GM12878 (cell line): Measurements from ENCODE around the gene COL5A3. TPM values are rescaled to one million over a fixed set of nuclear protein-coding genes. Genes with fewer than 3 reads are reported as not detected.

Source experiments
- ATAC-seq: fragments of 200-7000 bp; cut with Tn5 transposase; 3 replicates; pipeline ENCODE4 v1.9.1; 2020; ENCODE audit warnings: mild to moderate bottlenecking, moderate library complexity
- BruUV-seq: library from RNA; stranded (reverse); fragments of 400-500 nt; replicated peaks from 2 replicates; lab custom pipeline; 2021; lab: Mats Ljungman, UMichigan
- CTCF ChIA-PET: fragments of 300-600 bp; sonication (Branson Sonifier 250); formaldehyde crosslinking; extraction: SDS; loops from one replicate; lab custom pipeline; 2021; ENCODE audit warnings: inconsistent platforms; lab: Yijun Ruan, JAX
- POLR2A ChIA-PET: fragments of 350-600 bp; formaldehyde crosslinking; extraction: SDS; loops from one replicate; lab custom pipeline; 2021; ENCODE audit warnings: inconsistent platforms; lab: Charles Lee
- RAD21 ChIA-PET: fragments of 300-600 bp; sonication (Branson Sonifier 250); formaldehyde crosslinking; loops from one replicate; lab custom pipeline; 2023; ENCODE audit warnings: antibody characterized with exemption; ENCODE audit not compliant: unreplicated experiment; lab: Charles Lee
- SMC1A ChIA-PET: fragments of 300-600 bp; sonication (Branson Sonifier 250); formaldehyde crosslinking; loops from one replicate; lab custom pipeline; 2023; ENCODE audit not compliant: unreplicated experiment, uncharacterized antibody; lab: Charles Lee
- DNase-seq: peaks from one replicate; pipeline ENCODE4 v3.0.0-alpha.2; 2011; ENCODE audit warnings: low read depth, low spot score
- FAIRE-seq: peaks from 3 replicates; lab custom pipeline; 2011; peaks lifted over from hg19 to GRCh38; lab: Jason Lieb, UNC
- H2AFZ ChIP-seq: 2 replicates; pipeline ENCODE4 v1.6.0; 2011; ENCODE audit warnings: low read depth, low read length, control low read depth; ENCODE audit not compliant: control insufficient read depth
- H3K27ac ChIP-seq: 2 replicates; pipeline ENCODE4 v1.5.1; 2011; ENCODE audit warnings: control low read depth; ENCODE audit not compliant: control insufficient read depth, insufficient read depth
- H3K27me3 ChIP-seq, 2 experiments: replicated peaks in 1 of 2; 2 replicates each; pipeline versions ENCODE4 v1.6.0 to v1.6.1; 2011; ENCODE audit warnings: low read length in 1 of 2; ENCODE audit not compliant: control insufficient read depth in 2 of 2, insufficient read depth in 2 of 2
- H3K36me3 ChIP-seq, 2 experiments: 2 replicates each; pipeline ENCODE4 v1.5.1; 2011; ENCODE audit warnings: low read length in 1 of 2; ENCODE audit not compliant: control insufficient read depth in 2 of 2, insufficient read depth in 2 of 2
- H3K4me1 ChIP-seq: 2 replicates; pipeline ENCODE4 v1.6.1; 2011; ENCODE audit warnings: mild to moderate bottlenecking, low read length, moderate library complexity, mixed read lengths; ENCODE audit not compliant: control insufficient read depth, insufficient read depth
- H3K4me2 ChIP-seq: 2 replicates; pipeline ENCODE4 v1.6.0; 2011; ENCODE audit warnings: control low read depth; ENCODE audit not compliant: control insufficient read depth, insufficient read depth
- H3K4me3 ChIP-seq: fragments of 200-600 bp; sonication (generic); 2 replicates; pipeline ENCODE4 v1.5.1; 2016
- H3K79me2 ChIP-seq: 2 replicates; pipeline ENCODE4 v1.6.0; 2011; ENCODE audit warnings: low read length; ENCODE audit not compliant: control insufficient read depth, insufficient read depth
- H3K9ac ChIP-seq: 2 replicates; pipeline ENCODE4 v1.8.0; 2011; ENCODE audit warnings: low read length, control low read depth, mixed read lengths; ENCODE audit not compliant: control insufficient read depth, insufficient read depth
- H3K9me3 ChIP-seq: replicated peaks from 3 replicates; pipeline ENCODE4 v1.5.1; 2011; ENCODE audit warnings: mild to moderate bottlenecking, low read length; ENCODE audit not compliant: control insufficient read depth, insufficient read depth
- H4K20me1 ChIP-seq: 2 replicates; pipeline ENCODE4 v1.6.0; 2011; ENCODE audit not compliant: control insufficient read depth, insufficient read depth
- DPF2 ChIP-seq: fragments of 450-650 bp; IDR thresholded peaks from 2 replicates; pipeline ENCODE4 v1.6.1; 2017; ENCODE audit warnings: mild to moderate bottlenecking
- IKZF2 ChIP-seq, 2 experiments: fragments of 450-650 bp; IDR thresholded peaks; 2 replicates each; pipeline ENCODE4 v1.6.1; 2017; ENCODE audit warnings: mild to moderate bottlenecking in 2 of 2, moderate library complexity in 2 of 2
- PAX8 ChIP-seq: fragments of 450-650 bp; IDR thresholded peaks from 2 replicates; pipeline ENCODE4 v1.6.1; 2017; ENCODE audit warnings: mild to moderate bottlenecking, moderate library complexity
- SMAD5 ChIP-seq: IDR thresholded peaks from 2 replicates; pipeline ENCODE4 v1.6.1; 2016; ENCODE audit warnings: antibody characterized with exemption, low read depth
- TARDBP ChIP-seq: IDR thresholded peaks from 2 replicates; pipeline ENCODE4 v1.6.1; 2016; ENCODE audit warnings: borderline replicate concordance
- WGBS: methylation state at CpG from one replicate; pipeline ENCODE4 v1.1.6; 2016; ENCODE audit warnings: low lambda C conversion rate; ENCODE audit not compliant: insufficient replicate concordance, insufficient coverage; ENCODE audit errors: missing lambda C conversion rate; 5-methylcytosine and 5-hydroxymethylcytosine counted together
- in situ Hi-C: fragments of 300-500 bp; cut with MboI; formaldehyde crosslinking; loops from 9 replicates; pipeline ENCODE4 v1.14.3; 2018; ENCODE audit warnings: mixed read lengths
- intact Hi-C: fragments of 100-400 bp; cut with micrococcal nuclease; formaldehyde crosslinking; loops from one replicate; pipeline ENCODE4 v1.14.2; 2022; ENCODE audit not compliant: unreplicated experiment
- polyA plus RNA-seq, 11 experiments: library from polyadenylated mRNA; depleted of rRNA in 4 of 11; unstranded in 6 of 11; stranded (reverse) in 5 of 11; fragments of >200 nt; fragmentation: Nextera tagmentation in 4 of 11; fragmentation: Illumina TruSeq in 1 of 11; extraction: Ambion mirVana in 4 of 11; extraction: Trizol in 1 of 11; gene quantifications; 1 replicate in 1 of 11; 2 replicates in 10 of 11; pipeline versions ENCODE4 v1.2.1 to v1.2.3, GENCODE V29; 2011 to 2016; ENCODE audit warnings: inconsistent platforms in 2 of 11, missing spikeins in 2 of 11, low read depth in 1 of 11
- total RNA-seq, 4 experiments: library from RNA; depleted of rRNA in 3 of 4; stranded (reverse); fragments of >200 nt in 3 of 4; fragmentation: Illumina TruSeq in 1 of 4; extraction: Trizol in 1 of 4; gene quantifications; 2 replicates each; pipeline versions ENCODE4 v1.2.1 to v1.2.3, GENCODE V29; 2013 to 2021
- TF ChIP-seq, protein P1 (sequence below): IDR thresholded peaks from 2 replicates; pipeline ENCODE4 v1.6.1; 2012; ENCODE audit warnings: mild to moderate bottlenecking, low read depth, low read length

The COL5A3 gene
- total and polyA plus RNA-seq, 10 of the 15 experiments (the other 5 are each of a cell fraction or from before 2014, with no cell fraction given), result under 0.01 to 8.3 (median 0.10) TPM; not detected in 2

- intact Hi-C loops (no loop called here), in situ Hi-C loops (loop anchor here (5.0 kb wide), 1 partner anchor 94 kb away; no protein-coding TSS in a partner anchor)
- ChIA-PET SMC1A (interaction anchor here (0.7 to 4.0 kb wide), 12 partner anchors 20 to 458 kb away, joined by 3 to 40 read pairs (median 4); no protein-coding TSS in a partner anchor), RAD21 (interaction anchor here (0.7 to 3.5 kb wide), 11 partner anchors 12 to 640 kb away, joined by 3 to 25 read pairs (median 4); partner anchors contain the start of genes MRPL4, P2RY11 and TYK2), CTCF (interaction anchor here (0.6 to 8.7 kb wide), 20 partner anchors 13 to 767 kb away, joined by 3 to 99 read pairs (median 6); partner anchors contain the start of genes ANGPTL6, EIF3G and P2RY11), POLR2A (interaction anchor here (0.6 to 1.1 kb wide), 3 partner anchors 178 to 187 kb away, joined by 3 to 5 read pairs (median 4); partner anchors contain the start of gene EIF3G)
- H3K27ac ChIP-seq, result no peak overlapping the region
- DNase-seq (no peak), FAIRE-seq (no peak), ATAC-seq (no peak)
- H3K9me3 ChIP-seq, result no peaks in the 10 kb centered on the region; the same call in 2 of the 3 replicates
- no peaks in the 10 kb centered on the region for H4K20me1 ChIP-seq
- WGBS, result 60% methylated on average over 4 of the region's 4 CpGs
- no TSS peak for BruUV-seq
- H3K36me3 ChIP-seq, result no peaks in the 10 kb centered on the region
- no peak for TF ChIP-seq DPF2
- TF ChIP-seq, protein P1, sequence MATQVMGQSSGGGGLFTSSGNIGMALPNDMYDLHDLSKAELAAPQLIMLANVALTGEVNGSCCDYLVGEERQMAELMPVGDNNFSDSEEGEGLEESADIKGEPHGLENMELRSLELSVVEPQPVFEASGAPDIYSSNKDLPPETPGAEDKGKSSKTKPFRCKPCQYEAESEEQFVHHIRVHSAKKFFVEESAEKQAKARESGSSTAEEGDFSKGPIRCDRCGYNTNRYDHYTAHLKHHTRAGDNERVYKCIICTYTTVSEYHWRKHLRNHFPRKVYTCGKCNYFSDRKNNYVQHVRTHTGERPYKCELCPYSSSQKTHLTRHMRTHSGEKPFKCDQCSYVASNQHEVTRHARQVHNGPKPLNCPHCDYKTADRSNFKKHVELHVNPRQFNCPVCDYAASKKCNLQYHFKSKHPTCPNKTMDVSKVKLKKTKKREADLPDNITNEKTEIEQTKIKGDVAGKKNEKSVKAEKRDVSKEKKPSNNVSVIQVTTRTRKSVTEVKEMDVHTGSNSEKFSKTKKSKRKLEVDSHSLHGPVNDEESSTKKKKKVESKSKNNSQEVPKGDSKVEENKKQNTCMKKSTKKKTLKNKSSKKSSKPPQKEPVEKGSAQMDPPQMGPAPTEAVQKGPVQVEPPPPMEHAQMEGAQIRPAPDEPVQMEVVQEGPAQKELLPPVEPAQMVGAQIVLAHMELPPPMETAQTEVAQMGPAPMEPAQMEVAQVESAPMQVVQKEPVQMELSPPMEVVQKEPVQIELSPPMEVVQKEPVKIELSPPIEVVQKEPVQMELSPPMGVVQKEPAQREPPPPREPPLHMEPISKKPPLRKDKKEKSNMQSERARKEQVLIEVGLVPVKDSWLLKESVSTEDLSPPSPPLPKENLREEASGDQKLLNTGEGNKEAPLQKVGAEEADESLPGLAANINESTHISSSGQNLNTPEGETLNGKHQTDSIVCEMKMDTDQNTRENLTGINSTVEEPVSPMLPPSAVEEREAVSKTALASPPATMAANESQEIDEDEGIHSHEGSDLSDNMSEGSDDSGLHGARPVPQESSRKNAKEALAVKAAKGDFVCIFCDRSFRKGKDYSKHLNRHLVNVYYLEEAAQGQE, result no peak
- no peak for TF ChIP-seq IKZF2 (IDR thresholded peaks at IDR 0.05)
- no peak for TF ChIP-seq TARDBP
- no peak for TF ChIP-seq SMAD5
- TF ChIP-seq PAX8, result no peak
- no peak overlapping the region for H3K9ac ChIP-seq
- no peak overlapping the region for H3K4me2 ChIP-seq
- no peaks in the 10 kb centered on the region for H3K4me1 ChIP-seq
- no peak overlapping the region for H2AFZ ChIP-seq
- no peaks in the 10 kb centered on the region for H3K27me3 ChIP-seq
- no peaks in the 10 kb centered on the region for H3K79me2 ChIP-seq
- no peak overlapping the region for H3K4me3 ChIP-seq
These were observed 77.5 kb downstream of the COL5A3 start for GRCh38 chr19:9932835-9933234.
